ENCODE measurements around the gene ZNF530.

The ZNF530 gene
- total RNA-seq, result 27.8 to 30.7 reads per million in 2 donors

DNA sequence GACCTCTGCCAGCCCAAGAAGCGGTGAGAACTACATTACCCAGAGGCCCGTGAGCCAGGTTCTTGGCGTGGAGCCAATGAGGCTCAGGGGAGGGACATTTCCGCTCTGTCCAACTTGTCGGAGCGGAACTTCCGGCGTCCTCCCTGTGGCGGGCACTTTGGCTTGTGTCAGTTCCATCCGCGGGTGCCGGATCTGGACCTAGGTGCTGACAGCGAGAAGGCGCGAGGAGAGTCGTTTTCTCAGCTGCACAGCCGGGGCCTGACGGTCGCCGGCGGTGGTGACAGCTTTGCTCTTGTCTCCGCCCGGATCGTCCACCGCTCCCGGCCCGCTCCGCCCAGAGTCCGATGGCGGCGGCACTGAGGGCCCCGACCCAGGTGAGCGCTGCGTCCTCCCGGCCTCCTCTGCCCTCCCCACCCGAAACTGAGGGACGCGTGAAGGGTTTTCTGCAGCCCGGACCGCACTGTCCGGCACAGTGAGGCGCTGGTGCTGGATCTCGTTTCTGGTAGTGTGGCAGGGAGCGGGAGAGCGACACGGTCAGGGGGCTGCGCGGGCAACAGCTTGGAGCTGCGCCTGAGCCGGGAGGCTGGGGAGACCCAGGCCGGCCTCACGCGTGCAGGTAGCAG lies at the start of gene ZNF530:
Gene ZNF530, plus strand, starts transcription at position 125 of the 623 bp plus-strand sequence. CDS start 4,461 bp downstream, outside the sequence.
- peak; percentile 32 for DNase-seq

DNA sequence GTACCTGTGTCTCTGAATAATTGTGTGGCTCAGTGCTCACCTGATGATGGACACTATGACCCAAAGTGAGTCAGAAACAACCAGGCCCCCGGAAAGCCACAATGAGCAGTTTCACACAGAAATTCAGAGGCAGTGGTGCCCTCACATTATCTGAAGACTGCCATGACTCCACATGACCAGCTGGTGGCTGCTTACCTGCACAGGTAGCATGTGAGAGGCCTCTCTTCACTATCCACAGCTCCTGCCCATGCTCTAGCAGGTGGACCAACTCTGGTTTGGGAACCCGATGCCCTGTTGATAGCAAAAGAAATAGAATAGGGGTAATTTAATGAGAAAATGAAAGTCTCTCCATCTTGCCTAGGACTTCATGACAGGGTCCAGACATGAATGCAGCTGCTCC lies 47.3 kb upstream of the ZNF530 start:
- DNase-seq, result no peak

DNA sequence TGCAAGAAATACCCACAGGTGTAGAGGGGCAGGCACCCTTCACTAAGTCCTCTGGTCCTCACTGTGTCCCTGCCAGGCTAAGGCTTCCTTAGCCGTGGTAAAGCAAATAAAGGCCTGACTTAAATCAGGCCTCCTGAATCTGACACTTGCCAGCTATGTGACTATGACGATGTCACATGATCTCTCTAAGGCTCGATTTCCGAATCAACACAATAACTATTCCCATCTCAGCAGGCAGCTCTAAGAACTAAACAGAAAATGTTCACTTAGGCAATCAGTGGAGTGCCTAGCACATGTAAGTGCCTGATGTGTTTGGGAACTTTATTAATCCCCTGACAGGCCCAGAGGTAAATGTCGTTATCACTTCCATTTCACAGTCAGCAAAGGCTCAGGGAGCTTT lies 42.0 kb upstream of the ZNF530 start:
- DNase-seq, result no peak

DNA sequence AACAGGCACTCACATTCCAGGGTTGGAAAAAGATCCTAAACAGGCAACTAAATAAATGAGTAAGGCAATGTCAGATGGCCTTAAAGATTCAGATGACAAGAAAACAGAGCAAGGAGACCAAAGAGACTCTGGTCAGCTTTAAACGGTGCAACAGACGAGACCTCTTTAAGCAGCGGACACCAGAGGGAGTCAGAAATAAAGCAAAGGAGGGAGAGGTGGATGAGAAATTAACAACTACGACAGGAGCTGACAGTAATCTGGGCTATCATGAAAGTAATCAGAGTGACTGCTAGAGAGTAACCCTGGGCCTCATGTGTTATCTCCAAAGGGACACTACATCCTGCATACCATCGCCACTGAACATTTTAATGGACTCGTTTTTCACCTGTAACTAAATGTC lies 41.2 kb upstream of the ZNF530 start:
- no peak for DNase-seq

DNA sequence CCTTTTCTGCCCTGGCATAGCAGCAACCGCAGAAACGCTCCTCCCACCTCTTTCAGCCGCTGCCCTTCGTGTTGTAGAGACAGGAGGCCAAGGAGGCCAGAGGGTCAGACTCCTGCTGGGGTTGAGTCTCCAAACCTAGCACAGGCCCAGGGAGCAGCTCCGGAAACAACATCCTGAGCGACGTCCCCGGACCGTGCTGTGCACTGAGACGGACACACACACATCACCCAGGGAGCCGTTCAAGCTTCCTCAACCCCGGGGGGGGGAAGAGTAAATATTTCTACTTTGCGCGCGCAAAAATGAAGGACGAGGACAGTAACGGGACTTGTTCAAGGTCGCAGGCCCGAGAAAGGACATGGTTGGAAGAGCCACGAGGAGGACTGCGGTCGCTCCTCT lies 40.7 kb upstream of the ZNF530 start:
- DNase-seq, result peak; percentile 4

DNA sequence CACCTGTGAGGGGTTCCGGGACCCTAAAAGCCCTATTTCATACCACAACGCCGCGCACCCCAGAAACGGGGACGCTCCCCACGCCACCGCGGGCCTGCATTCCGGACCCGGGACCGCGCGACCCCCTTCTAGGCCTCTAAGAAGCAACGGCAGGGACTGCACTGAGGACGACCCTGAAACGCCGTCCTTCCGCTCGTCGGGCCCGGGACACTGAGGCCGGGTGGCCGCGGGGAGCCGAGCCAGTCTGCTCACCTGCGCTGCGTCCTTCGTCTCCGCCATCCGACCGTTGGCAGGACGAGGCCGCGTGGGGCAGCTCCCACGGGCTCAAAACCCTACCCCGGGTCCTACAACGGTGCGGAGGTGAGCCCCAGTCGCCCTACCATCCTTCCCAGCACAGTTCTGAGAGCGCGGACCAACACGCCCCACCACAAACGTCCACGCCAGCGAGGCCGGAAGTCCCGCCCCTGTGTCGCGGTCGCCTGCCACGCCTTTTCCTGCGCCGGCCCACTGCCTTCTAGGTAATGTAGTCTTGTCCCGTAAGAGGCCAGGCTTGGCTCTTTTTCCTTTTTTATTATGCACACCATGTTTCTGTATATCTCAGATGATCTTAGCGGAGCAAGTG lies 40.2 kb upstream of the ZNF530 start, which contains the start of gene ZNF550:
Gene ZNF550, minus strand, starts transcription at position 460 of the 622 bp plus-strand sequence. Its CDS starts 181 bp downstream, at position 279.
- DNase-seq, result peak; percentile 71

DNA sequence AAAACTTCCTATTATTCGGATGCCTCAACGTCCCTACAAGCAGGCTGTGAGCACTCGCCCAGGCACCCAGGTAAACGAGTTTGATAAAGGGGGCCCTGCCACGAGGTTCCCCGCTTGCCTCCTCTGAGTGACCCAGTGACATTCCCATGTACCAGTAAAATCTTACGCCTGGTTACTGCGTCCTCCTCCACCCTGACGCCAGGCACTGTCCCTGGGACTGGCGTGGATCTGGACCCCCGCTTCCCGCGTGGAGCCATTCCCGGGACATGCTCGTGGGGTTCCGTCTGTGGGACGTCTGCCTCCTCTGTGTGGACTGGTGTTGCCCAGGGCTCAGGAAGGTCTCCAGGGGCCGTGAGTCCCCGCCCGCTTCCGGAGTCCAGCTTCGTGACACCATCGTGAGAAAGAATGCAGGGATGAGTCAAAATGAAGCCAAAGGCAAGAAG lies 39.6 kb upstream of the ZNF530 start:
- DNase-seq, result no peak

DNA sequence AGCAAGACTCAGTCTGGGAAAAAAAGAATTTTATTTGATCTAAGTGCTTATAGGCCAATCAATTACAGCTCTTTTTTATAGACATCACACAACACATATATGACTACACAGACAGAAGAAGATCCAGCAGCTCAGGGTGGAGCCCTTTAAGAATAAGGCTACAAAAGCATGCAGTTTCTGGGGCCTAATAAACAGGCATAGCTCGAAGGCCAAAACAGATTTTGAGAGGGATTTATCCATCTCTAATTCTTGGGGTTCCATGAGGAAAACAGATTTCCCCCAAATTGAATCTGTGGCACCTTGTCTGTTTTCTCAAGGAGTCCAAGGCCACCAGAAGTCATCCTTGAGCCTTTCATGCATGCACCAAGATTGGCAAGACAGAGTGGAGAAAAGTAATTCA lies 36.1 kb upstream of the ZNF530 start:
- DNase-seq, result no peak

DNA sequence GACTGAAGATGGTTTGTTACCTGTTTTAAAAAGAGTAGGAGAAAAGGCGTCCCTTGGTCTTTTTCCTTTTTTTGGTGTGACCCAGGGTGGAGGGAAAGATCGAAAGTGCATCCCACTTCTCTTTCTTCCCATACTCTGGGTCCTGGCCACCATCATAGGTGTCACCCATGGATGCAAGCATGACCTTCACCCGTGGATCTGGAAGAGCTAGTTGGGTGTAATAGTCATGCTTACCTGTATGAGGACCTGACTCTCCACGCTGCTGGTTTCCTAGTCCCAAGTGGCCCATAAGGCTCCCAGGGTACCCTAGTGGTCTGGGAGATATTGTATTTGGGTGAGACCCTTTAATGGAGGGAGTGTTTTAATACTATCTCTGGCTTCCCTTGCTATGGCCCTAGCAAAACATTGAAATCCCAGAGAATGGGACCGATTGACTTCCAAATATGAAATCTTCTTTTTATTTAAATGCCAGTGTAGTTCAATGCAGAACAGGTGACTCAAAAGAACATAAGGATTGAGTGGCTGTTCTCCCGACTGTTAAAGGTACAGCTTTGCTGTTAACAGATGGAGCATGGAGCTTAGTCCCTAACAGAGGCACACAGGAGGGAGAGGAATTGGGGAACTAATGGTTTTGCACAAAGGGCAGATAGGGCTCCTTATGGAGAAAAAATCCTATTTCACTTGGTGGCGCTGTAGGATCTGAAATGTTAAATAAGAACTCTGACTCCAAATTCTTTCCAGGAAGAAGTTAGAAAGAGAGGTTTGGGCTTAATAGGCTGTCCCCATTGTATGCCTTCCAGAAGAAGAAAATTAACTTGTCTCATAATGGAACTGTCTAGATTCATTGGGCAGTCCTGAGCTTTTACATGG lies 33.1 kb upstream of the ZNF530 start:
- no peak for DNase-seq

DNA sequence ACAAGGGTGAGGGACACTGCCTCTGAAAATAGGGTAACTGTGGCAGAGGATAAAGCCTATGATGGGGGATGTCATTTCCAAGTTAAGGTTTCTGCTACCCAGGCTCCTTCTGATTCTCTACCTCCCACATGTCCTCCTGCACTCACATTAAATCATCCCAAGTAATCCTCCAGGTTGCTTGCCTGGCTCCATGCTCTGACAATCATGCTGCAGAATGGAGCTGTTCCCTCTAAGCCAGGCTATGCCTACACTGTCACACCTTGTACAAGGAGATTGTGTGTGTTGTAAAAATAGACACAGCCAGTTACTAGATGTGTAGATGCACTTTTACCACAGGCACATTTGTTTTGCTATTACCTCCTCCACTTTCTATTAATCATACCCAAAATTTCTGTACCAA lies 29.0 kb upstream of the ZNF530 start:
- no peak for DNase-seq

DNA sequence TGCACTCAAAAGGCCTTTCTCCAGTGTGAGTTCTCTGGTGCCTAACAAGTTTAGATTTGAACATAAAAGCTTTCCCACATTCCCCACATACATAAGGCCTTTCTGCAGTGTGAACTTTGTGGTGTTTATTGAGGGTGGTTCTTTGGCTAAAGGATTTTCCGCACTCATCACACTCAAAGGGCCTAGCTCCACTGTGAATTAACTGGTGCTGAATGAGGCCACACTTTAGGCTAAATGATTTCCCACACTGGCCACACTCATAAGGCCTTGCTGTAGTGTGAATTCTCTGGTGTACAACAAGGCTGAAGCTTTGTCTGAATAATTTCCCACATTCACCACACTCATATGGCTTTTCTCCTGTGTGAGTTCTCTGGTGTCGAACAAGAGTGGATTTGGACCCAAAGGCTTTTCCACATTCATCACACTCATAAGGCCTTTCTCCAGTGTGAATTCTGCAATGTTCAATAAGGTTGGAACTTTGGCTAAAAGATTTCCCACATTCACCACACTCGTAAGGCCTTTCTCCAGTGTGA lies 27.2 kb upstream of the ZNF530 start:
- no peak for DNase-seq

DNA sequence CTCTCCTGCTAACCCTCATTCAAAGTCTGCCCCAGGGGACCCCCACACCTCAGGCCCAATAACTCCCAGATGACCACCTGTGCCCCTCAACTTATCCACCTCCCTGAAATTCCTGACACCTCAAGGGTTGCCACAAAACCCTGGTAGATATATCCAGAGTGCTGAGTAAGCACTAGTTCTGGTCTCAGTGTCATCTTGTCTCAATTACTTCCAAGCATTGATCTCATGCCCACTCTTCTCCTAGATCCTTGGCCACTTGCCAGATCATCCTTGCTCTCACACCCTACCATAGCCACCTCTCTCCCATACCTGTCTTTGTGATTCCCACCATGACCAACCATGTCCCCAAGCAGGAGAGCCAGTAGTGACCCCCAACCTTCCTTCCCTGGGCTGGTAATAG lies 23.0 kb upstream of the ZNF530 start:
- no peak for DNase-seq

DNA sequence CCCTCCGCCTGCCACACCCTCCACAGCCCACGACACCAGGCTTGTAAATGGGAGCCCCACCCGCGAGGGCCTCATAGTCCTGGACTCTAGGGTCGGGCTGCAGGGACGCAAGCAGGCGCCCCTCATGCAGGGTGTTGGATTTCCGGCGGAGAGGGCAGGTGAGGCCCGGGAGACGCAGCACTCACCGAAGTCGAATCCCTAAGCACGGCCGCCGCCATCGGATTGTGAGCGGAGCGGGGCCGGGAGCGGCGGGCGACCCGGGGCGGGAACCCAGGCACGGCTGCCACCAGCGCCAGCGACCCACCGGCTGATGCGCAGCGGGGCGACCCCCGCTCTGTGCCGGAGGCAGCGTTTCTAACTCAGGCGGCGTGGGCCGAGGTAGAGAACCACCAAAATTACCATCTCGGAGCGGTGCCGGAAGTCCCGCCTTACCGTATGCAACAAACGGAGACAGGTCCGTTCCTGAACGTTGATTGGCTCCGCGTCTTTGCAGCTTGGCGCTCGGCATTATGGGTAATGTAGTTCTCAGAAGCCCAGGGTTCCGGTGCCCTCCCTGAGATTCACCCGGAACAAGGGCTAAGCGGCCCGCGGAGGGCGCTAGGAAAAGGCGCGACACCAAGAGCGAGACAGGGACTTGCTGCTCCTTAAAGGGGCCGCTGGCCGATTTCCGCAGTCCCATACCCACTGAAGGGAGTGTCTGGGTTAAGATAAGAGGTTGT lies 21.0 kb upstream of the ZNF530 start, which contains the start of gene ZNF416:
Gene ZNF416, minus strand, starts transcription at position 425 of the 719 bp plus-strand sequence. Its CDS starts 207 bp downstream, at position 218.
- DNase-seq, result peak; percentile 68

DNA sequence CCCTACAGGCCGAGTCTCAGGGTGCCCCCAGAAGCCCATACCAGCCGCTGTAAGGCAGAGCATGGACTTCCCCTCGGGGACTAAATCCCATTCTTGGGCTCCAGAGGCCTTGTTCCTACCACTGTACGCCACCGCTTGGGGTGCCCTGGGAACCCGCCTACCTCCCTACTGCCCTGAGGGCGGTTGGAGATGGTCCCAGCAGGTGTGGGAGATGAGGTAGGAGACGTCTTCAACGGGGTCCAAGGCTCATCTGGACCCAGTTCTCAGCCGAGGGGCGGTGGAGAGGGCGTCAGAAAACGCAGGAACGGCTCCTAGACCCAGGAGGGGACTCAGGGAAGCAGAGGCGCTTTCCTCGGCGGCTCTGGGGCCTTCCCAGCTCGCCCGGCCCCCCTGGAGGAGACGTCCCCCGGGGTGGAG lies 16.6 kb upstream of the ZNF530 start:
- DNase-seq, result no peak

DNA sequence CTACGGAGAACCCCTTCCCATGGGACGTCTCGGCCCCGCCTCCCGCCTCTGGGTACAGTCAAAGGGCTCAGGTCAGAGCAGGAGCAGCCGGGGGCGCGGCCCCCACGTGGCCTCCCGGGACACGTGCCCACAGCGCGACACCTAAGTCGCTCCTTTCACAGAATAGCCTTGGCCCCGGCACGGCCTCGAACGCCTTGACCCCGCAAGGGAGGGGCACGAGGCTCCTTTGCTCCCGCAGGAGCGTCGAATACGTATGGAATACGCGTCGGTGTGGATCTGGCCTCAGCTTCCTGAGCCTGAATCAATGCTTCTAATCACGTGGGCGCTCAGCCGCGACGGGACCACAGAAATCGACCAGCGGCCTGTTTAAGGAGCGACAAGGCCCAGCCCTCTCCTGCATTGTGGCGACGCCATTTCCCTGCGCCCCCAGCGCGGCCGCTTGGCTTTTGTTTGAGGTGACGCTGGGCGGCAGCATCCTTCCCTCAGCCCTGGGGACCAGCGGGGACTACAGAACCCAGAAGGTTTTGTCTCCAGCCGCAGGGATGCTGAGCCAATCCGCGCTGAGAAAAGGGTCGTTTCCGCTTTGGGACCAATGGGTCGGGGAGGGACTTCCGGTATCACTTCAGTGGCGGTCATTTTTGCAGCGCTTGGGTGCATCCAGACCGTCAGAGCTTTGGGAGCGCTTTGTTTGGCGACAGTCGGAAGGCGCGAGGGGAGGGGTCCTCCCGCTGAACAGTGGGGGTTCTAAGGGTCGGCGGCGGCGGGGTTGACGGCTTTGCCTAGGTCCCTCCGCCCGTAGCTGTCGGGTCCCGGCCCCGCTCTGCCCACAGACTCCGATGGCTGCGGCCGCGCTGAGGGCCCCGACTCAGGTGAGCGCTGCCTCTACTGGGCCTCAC lies 15.9 kb upstream of the ZNF530 start, which contains the start of gene ZIK1:
Gene ZIK1, plus strand, starts transcription at position 625 of the 896 bp plus-strand sequence. Its CDS starts 212 bp downstream, at position 837.
- peak; percentile 47 for DNase-seq

DNA sequence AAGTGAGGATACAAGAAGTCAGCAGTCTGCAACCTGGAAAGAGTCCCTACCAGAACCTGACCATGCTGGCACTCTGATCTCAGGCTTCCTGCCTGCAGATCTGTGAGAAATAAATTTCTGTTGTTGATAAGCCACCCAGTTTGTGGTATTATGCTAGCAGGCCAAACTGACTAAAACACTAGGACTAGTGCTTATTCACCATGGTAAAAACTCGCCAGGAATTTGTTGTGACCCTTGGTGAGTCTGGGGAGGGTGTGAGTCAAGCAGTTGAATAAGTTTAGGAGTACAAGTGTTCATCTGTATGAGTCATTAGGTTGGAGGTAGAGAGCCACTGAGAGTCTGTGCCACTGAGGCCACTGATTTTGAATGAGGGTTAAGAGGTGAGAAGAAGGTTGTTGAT lies 12.2 kb upstream of the ZNF530 start:
- no peak for DNase-seq

DNA sequence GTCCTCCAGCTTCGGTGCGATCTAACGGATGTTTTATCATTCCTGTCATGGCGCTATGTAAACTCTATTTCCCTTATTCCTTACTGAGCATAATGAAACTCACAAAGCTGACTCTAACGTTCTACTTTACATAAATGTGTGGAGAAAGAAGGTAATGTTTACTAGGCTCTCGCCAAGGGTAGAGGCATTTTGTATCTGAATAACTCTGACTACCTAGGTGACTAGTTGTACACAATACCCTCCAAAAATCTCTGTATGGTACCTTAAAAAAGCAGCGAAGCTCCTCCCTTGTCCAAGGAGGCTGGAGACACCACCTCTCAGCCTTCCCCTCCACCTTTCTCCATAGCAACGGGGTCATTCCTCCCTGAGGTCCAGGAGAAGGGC lies 316 bp upstream of the ZNF530 start:
- DNase-seq, result no peak

DNA sequence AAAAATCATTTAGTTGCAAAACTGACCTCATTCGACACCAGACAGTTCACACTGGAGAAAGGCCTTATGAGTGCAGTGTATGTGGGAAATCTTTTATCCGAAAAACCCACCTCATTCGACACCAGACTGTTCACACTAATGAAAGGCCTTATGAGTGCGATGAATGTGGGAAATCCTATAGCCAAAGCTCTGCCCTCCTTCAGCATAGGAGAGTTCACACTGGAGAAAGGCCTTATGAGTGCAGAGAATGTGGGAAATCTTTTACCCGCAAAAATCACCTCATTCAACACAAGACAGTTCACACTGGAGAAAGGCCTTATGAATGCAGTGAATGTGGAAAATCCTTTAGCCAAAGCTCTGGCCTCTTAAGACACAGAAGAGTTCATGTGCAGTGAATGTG lies 7.2 kb downstream of the ZNF530 start:
- no peak for DNase-seq

DNA sequence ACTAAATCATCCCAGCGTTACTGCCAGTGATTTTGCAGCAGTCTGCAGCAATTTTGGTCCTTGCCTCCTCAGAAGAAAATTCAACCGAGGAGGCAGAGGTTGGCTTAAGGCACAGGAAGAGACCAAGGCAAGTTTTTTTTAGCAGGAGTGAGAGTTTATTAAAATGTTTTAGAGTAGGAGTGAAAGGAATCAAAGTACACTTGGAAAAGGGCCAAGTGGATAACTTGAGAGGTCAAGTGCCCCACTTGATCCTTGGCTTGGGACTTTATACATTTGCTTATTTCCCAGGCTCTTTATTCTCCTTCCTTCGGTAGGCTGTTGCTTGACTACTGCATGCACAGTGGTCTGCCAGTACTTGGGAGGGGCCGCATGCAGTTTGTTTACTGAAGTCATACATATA lies 11.4 kb downstream of the ZNF530 start:
- DNase-seq, result no peak

DNA sequence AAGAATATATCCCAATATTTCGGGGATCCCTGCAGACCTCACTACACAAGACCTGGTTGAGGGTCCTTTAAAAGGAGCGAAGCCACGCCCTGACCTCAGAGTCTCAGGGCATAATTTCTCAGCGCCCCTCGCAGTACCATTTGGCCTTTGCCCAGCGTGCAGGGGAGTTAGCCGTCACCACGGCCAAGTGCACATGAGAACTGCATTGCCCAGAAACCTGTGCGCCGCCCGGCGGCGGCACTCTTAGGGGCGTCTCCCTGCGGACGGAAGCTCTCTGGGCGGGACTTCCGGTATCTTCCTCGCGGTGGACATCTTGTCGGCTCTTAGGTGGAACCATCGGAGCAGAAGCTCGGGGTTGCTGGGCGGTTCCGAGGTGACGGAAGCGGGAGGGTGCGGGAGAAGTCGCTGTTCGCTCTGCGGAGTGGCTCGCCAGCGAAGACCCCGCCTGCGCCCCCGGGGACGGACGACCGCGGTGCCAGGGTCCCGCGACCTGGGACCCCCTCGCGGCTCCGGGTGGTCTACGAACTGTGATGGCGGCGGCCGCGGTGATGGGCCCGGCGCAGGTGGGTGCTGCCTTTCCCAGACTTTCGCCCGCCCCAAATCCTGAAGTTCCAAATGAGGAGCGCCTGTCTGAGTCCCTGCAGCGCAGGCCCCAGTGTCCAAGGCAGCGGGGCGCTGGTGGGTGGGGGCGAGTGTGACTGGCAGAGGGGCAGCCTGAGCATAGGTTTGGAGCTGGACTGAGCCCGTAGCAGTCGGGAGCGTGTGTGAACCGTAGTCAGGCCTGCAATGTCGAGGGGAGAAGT lies 14.5 kb downstream of the ZNF530 start, which contains the start of gene ZNF134:
Gene ZNF134, plus strand, starts transcription at position 302 of the 803 bp plus-strand sequence. CDS start 5,227 bp downstream, outside the sequence.
- DNase-seq, result peak; percentile 58

Measured in activated gamma-delta T cell (primary cell).